Endothelial cell of umbilical vein (primary cell): ENCODE results near the gene CALD1. TPM values are rescaled to one million over a fixed set of nuclear protein-coding genes. Genes with fewer than 3 reads are reported as not detected.

Experiments
- BruUV-seq: library from RNA; stranded (reverse); fragments of 400-500 nt; replicated peaks from 2 replicates; lab custom pipeline; 2021; lab: Mats Ljungman, UMichigan
- CTCF ChIA-PET: fragments of 300-600, 350-600 bp; sonication (Branson Sonifier 250); formaldehyde crosslinking; loops from one replicate; lab custom pipeline; 2021; ENCODE audit warnings: antibody characterized with exemption, inconsistent platforms; lab: Charles Lee
- POLR2A ChIA-PET: fragments of 300-600, 350-600 bp; sonication (Branson Sonifier 250); formaldehyde crosslinking; loops from one replicate; lab custom pipeline; 2021; ENCODE audit warnings: antibody characterized with exemption, inconsistent platforms; lab: Charles Lee
- DNase-seq: peaks from one replicate; pipeline ENCODE4 v3.0.0-alpha.2; 2011; ENCODE audit warnings: low read depth, low spot score
- FAIRE-seq: peaks from 2 replicates; lab custom pipeline; 2011; peaks lifted over from hg19 to GRCh38; lab: Jason Lieb, UNC
- H2AFZ ChIP-seq: 2 replicates; pipeline ENCODE4 v1.6.0; 2012; ENCODE audit warnings: low read depth, low read length, control low read depth, inconsistent platforms
- H3K27ac ChIP-seq: 2 replicates; pipeline ENCODE4 v1.5.1; 2011; ENCODE audit warnings: low read depth, mild to moderate bottlenecking, control low read depth, low read length, moderate library complexity; ENCODE audit not compliant: insufficient read depth
- H3K27me3 ChIP-seq, 2 experiments: 2 replicates each; pipeline versions ENCODE4 v1.6.0 to v1.6.1; 2011; ENCODE audit warnings: low read length in 2 of 2, mixed read lengths in 1 of 2; ENCODE audit not compliant: control insufficient read depth in 2 of 2, insufficient read depth in 2 of 2
- H3K36me3 ChIP-seq, 2 experiments: 2 replicates in 1 of 2; 3 replicates in 1 of 2; pipeline ENCODE4 v1.5.1; 2011; ENCODE audit warnings: low read length in 2 of 2, mild to moderate bottlenecking in 1 of 2, moderate library complexity in 1 of 2; ENCODE audit not compliant: control insufficient read depth in 2 of 2, insufficient read depth in 2 of 2; ENCODE audit errors: extremely low read depth in 1 of 2
- H3K4me1 ChIP-seq: 3 replicates; pipeline ENCODE4 v1.5.1; 2011; ENCODE audit warnings: mild to moderate bottlenecking, low read length; ENCODE audit not compliant: control insufficient read depth, insufficient read depth; ENCODE audit errors: extremely low read depth
- H3K4me2 ChIP-seq: 2 replicates; pipeline ENCODE4 v1.6.1; 2011; ENCODE audit warnings: low read length, control low read depth, mixed read lengths; ENCODE audit not compliant: insufficient read depth
- H3K4me3 ChIP-seq, 3 experiments: fragments of 200-600 bp in 1 of 3; sonication (generic), shearing (Covaris generic) in 1 of 3; replicated peaks in 1 of 3; 2 replicates each; pipeline ENCODE4 v1.5.1; 2011 to 2016; ENCODE audit warnings: control low read depth in 3 of 3, low read length in 3 of 3, mild to moderate bottlenecking in 2 of 3, inconsistent platforms in 1 of 3, low read depth in 1 of 3, moderate library complexity in 1 of 3; ENCODE audit not compliant: insufficient read depth in 1 of 3
- H3K79me2 ChIP-seq: 2 replicates; pipeline ENCODE4 v1.6.0; 2012; ENCODE audit warnings: low read length, inconsistent platforms; ENCODE audit not compliant: control insufficient read depth, insufficient read depth
- H3K9ac ChIP-seq: replicated peaks from 2 replicates; pipeline ENCODE3; 2011; ENCODE audit warnings: low read length, control low read depth; ENCODE audit not compliant: insufficient read depth; ENCODE audit errors: extremely low read depth
- H3K9me1 ChIP-seq: replicated peaks from 3 replicates; pipeline ENCODE4 v1.6.0; 2011; ENCODE audit warnings: mild to moderate bottlenecking, low read length; ENCODE audit not compliant: control insufficient read depth, insufficient read depth; ENCODE audit errors: extremely low read depth
- H3K9me3 ChIP-seq: replicated peaks from 2 replicates; pipeline ENCODE4 v1.5.1; 2012; ENCODE audit warnings: low read length, inconsistent platforms; ENCODE audit not compliant: control insufficient read depth, insufficient read depth
- H4K20me1 ChIP-seq: replicated peaks from 2 replicates; pipeline ENCODE3; 2011; ENCODE audit warnings: mild to moderate bottlenecking, low read length; ENCODE audit not compliant: control insufficient read depth, insufficient read depth; ENCODE audit errors: extremely low read depth
- CTCF ChIP-seq, 2 donors: IDR thresholded peaks; 1 replicate in 1 of 2; 2 replicates in 1 of 2; pipeline ENCODE4 v1.5.1; 2011; ENCODE audit warnings: low read length in 2 of 2, mild to moderate bottlenecking in 2 of 2, moderate library complexity in 2 of 2, control low read depth in 1 of 2, inconsistent platforms in 1 of 2, low read depth in 1 of 2; ENCODE audit not compliant: insufficient read depth in 1 of 2; ENCODE audit errors: extremely low read depth in 1 of 2
- EZH2 ChIP-seq: IDR thresholded peaks from 2 replicates; pipeline ENCODE4 v1.6.1; 2012; ENCODE audit warnings: borderline replicate concordance, low read depth, mild to moderate bottlenecking, moderate library complexity, low read length, inconsistent platforms; ENCODE audit not compliant: severe bottlenecking
- FOS ChIP-seq: IDR thresholded peaks from 2 replicates; pipeline ENCODE4 v1.6.1; 2011; ENCODE audit warnings: mild to moderate bottlenecking, low read length, moderate library complexity, borderline replicate concordance; ENCODE audit not compliant: insufficient read depth
- GATA2 ChIP-seq: IDR thresholded peaks from 2 replicates; pipeline ENCODE4 v1.7.0; 2011; ENCODE audit warnings: low read depth, mild to moderate bottlenecking, moderate library complexity, mixed read lengths, low read length; ENCODE audit not compliant: insufficient read length, insufficient read depth
- JUN ChIP-seq: IDR thresholded peaks from 2 replicates; pipeline ENCODE4 v1.6.1; 2011; ENCODE audit warnings: borderline replicate concordance, low read depth; ENCODE audit not compliant: insufficient read length, insufficient read depth
- MAX ChIP-seq: IDR thresholded peaks from 2 replicates; pipeline ENCODE4 v1.6.1; 2011; ENCODE audit not compliant: insufficient read depth, insufficient read length
- MYC ChIP-seq: IDR thresholded peaks from one replicate; pipeline ENCODE4 v1.6.1; 2011; ENCODE audit warnings: mild to moderate bottlenecking, low read depth, low read length
- POLR2A ChIP-seq: IDR thresholded peaks from 2 replicates; pipeline ENCODE4 v1.6.1; 2012; ENCODE audit warnings: low read depth, mild to moderate bottlenecking, control low read depth, low read length
- POLR2AphosphoS5 ChIP-seq: IDR thresholded peaks from 2 replicates; pipeline ENCODE4 v1.6.1; 2012; ENCODE audit warnings: low read depth, mild to moderate bottlenecking, control low read depth, low read length, moderate library complexity; ENCODE audit not compliant: insufficient read depth
- dilution Hi-C: fragments of 300-500 bp; cut with MboI; formaldehyde crosslinking; loops from one replicate; pipeline ENCODE4 v1.15.0; 2019; ENCODE audit warnings: low sequenced_read_pairs; ENCODE audit not compliant: extremely low pct_ligation_motif_present
- intact Hi-C: fragments of 100-400 bp; cut with micrococcal nuclease; formaldehyde crosslinking; loops from one replicate; pipeline ENCODE4 v1.10.0; 2022
- polyA plus RNA-seq, 4 experiments: library from polyadenylated mRNA; depleted of rRNA in 3 of 4; stranded (reverse) in 3 of 4; unstranded in 1 of 4; fragments of >200 nt; gene quantifications; 2 replicates each; pipeline versions ENCODE4 v1.2.1 to v1.2.3, GENCODE V29; 2011 to 2012; ENCODE audit warnings: missing spikeins in 1 of 4
- total RNA-seq: library from RNA; stranded (reverse); gene quantifications from 2 replicates; pipeline ENCODE4 v1.2.3, GENCODE V29; 2021

CALD1 gene
- total and polyA plus RNA-seq, 2 donors (not counting 3 experiments of a cell fraction or from before 2014, with no cell fraction given): 136 to 307 TPM

- Histone ChIP-seq H3K9ac (no peak overlapping the region), H3K27me3 (no peaks in the 10 kb centered on the region), H3K4me2 (no peak overlapping the region), H3K4me1 (no peaks in the 10 kb centered on the region), H4K20me1 (peaks cover 3% of the 10 kb centered on the region), H3K27ac (no peak overlapping the region), H3K79me2 (peaks cover 18% of the 10 kb centered on the region), H3K4me3 (no peak overlapping the region), H3K9me1 (no peaks in the 10 kb centered on the region), H3K9me3 (no peaks in the 10 kb centered on the region), H3K36me3 (peaks cover 0 to 21% of the 10 kb centered on the region in 2 experiments), H2AFZ (no peak overlapping the region)
- no peak for DNase-seq
- BruUV-seq: no TSS peak
- ChIA-PET CTCF (no interaction called here), POLR2A (no interaction called here)
- FAIRE-seq: no peak
- dilution Hi-C loops (no loop called here), intact Hi-C loops (no loop called here)
- no peak for TF ChIP-seq MAX
- TF ChIP-seq JUN: no peak
- no peak for TF ChIP-seq EZH2
- TF ChIP-seq FOS: no peak
- TF ChIP-seq POLR2A: no peak
- TF ChIP-seq CTCF (IDR thresholded peaks at IDR 0.05; ENCODE audit: extremely low read depth in 1 of 2, insufficient read depth in 1 of 2, low read depth in 1 of 2, low read length in 2 of 2): no peak
- TF ChIP-seq GATA2: no peak
- no peak for TF ChIP-seq MYC
- no peak for TF ChIP-seq POLR2AphosphoS5
Observed at GRCh38 chr7:134910968-134911367, 131.5 kb downstream of the CALD1 start.
